ENCODE results near the gene RNF144B.
"Not testable (repeated sequence)": the region's sequence is repeated elsewhere in the genome, so short reads cannot be mapped to it uniquely, and the experiment has no call there.

Gene RNF144B

DNA sequence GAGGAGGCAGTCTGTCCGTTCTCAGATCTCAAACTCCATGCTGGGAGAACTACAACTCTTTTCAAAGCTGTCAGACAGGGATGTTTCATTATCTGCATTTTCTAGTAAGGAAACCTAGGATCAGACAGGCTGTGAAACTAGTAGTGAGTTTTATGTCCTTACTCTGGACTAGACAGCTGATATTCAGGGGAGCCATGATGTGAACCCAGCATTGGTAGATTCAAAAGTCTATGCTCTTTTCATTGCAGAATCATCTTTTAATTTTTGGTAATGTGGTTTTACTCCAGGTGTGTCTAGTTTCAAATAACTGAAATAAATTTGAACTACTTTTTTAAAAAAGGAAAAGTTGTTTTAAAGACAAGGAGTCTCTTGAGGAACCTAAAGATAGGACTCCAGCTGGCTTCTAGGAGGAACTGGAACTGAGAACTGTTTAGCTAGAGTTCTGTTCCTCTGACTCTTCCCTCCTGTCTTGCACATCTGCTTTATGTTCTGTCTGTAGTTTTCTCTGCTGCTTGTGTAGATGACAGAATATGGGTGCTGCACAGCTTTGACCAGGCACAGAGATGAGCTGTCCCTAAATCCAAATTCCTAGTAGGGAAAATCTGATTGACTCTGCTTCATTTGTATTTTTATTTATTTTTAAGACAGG is 27.8 kb upstream of the RNF144B start:
- Mint-ChIP-seq H3K27me3 (no peaks in the 10 kb centered on the region), H3K27ac (peak overlapping the region; percentile 48), H3K9me3 (peaks cover 5% of the 10 kb centered on the region), H3K4me1 (peaks cover 22% of the 10 kb centered on the region), H3K4me3 (no peak overlapping the region), H3K36me3 (peaks cover 8% of the 10 kb centered on the region)
- ATAC-seq (ENCODE audit: low read depth) (peak; percentile 71), DNase-seq (ENCODE audit: low spot score in 2 of 2) (no peak)

DNA sequence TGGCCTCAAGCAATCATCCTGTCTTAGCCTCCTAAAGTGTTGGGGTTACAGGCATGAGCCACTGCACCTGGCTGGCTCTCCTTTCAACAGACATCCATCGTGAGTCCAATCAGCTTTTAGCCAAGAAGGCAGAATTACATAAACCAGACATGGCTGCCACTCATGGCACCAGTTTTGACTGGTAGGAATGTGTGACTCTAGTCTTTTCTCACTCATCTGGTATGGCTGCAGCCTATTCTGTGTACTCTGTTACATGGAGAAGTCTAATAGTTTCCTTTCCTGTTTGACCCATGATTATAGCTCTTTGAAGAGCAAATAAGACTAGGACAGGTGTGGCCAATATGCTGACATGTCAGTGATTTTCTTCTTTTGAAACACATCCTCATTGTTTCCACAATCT is 27.0 kb upstream of the RNF144B start:
- Mint-ChIP-seq H3K9me3 (peaks cover 5% of the 10 kb centered on the region), H3K36me3 (peaks cover 6% of the 10 kb centered on the region), H3K27ac (no peak overlapping the region), H3K27me3 (no peaks in the 10 kb centered on the region), H3K4me3 (peak overlapping the region; percentile 27), H3K4me1 (peaks cover 22% of the 10 kb centered on the region)
- ATAC-seq (ENCODE audit: low read depth) = peak; percentile 31
- no peak for DNase-seq (ENCODE audit: low spot score in 2 of 2)

GRCh38 chr6:18362058-18362561 is 25.0 kb upstream of the RNF144B start:
- peaks cover 8% of the 10 kb centered on the region for H3K36me3 Mint-ChIP-seq
- no peak for DNase-seq (ENCODE audit: low spot score in 2 of 2)
- H3K27ac Mint-ChIP-seq = no peak overlapping the region
- no peak for ATAC-seq (ENCODE audit: low read depth)
- no peaks in the 10 kb centered on the region for H3K27me3 Mint-ChIP-seq
- peaks cover 7% of the 10 kb centered on the region for H3K9me3 Mint-ChIP-seq
- H3K4me1 Mint-ChIP-seq = peaks cover 20% of the 10 kb centered on the region
- H3K4me3 Mint-ChIP-seq = no peak overlapping the region

DNA sequence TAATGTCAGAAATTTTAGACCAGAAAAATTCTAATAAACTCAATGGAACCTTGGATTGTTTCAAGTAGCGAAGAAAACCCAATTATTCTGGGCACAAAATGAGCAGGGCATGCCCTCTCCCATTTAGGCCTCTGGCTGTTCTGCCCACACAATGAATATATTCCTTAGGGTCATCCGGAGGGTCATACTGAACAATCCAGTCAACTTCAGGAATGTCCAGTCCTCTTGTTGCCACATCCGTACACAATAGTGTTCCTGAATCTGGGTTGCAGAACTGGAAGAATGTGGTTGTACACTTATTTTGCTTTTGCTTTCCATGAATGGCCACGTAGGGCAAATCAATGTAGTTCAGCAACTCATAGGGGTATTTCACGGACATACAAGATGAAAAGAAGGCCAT is 23.4 kb upstream of the RNF144B start:
- no peak for ATAC-seq (ENCODE audit: low read depth)
- Mint-ChIP-seq H3K4me1 (peaks cover 20% of the 10 kb centered on the region), H3K27me3 (no peaks in the 10 kb centered on the region), H3K36me3 (peaks cover 1% of the 10 kb centered on the region), H3K27ac (no peak overlapping the region), H3K4me3 (no peak overlapping the region), H3K9me3 (peaks cover 2% of the 10 kb centered on the region)
- no peak for DNase-seq (ENCODE audit: low spot score in 2 of 2)

GRCh38 chr6:18364561-18364960 is 22.6 kb upstream of the RNF144B start:
- not testable (repeated sequence) for H3K9me3 Mint-ChIP-seq; H3K4me3 Mint-ChIP-seq; DNase-seq (ENCODE audit: low spot score in 2 of 2); H3K27ac Mint-ChIP-seq; H3K27me3 Mint-ChIP-seq; H3K36me3 Mint-ChIP-seq; ATAC-seq (ENCODE audit: low read depth)
- H3K4me1 Mint-ChIP-seq = peaks cover 16% of the 10 kb centered on the region

GRCh38 chr6:18367371-18367770 is 19.8 kb upstream of the RNF144B start:
- Mint-ChIP-seq H3K4me1 (no peaks in the 10 kb centered on the region), H3K9me3 (peaks cover 2% of the 10 kb centered on the region), H3K27ac (no peak overlapping the region), H3K4me3 (no peak overlapping the region), H3K27me3 (no peaks in the 10 kb centered on the region), H3K36me3 (peaks cover 1% of the 10 kb centered on the region)
- DNase-seq (ENCODE audit: low spot score in 2 of 2) (no peak), ATAC-seq (ENCODE audit: low read depth) (no peak)

- no peaks in the 10 kb centered on the region for H3K4me1 Mint-ChIP-seq
- DNase-seq (ENCODE audit: low spot score in 2 of 2) (no peak), ATAC-seq (ENCODE audit: low read depth) (no peak)
- no peak overlapping the region for H3K27ac Mint-ChIP-seq
- H3K27me3 Mint-ChIP-seq = no peaks in the 10 kb centered on the region
- peaks cover 1% of the 10 kb centered on the region for H3K36me3 Mint-ChIP-seq
- H3K4me3 Mint-ChIP-seq = no peak overlapping the region
- peaks cover 2% of the 10 kb centered on the region for H3K9me3 Mint-ChIP-seq
These were observed 18.7 kb upstream of the RNF144B start for GRCh38 chr6:18368277-18369105.

DNA sequence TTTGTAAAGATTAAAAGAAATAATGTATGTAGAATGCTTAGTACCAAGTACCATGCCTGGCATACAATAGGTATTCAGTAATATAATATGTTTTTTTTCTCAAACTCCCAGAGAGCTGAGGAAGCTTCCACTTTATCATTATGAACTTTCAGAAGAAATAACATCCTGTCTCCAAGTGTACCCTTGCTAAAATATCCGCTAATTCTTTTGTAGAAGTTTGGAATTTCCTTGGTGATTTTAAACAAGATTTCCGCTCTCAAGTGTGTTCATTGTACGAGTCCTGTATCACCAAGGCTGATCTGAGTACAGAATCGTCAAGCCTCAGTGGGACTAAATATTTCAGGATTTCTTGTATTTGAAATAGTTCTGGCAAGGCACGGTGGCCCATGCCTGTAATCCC is 16.1 kb upstream of the RNF144B start:
- Mint-ChIP-seq H3K27ac (no peak overlapping the region), H3K4me3 (no peak overlapping the region), H3K4me1 (no peaks in the 10 kb centered on the region), H3K27me3 (no peaks in the 10 kb centered on the region), H3K36me3 (no peaks in the 10 kb centered on the region), H3K9me3 (no peaks in the 10 kb centered on the region)
- no peak for DNase-seq (ENCODE audit: low spot score in 2 of 2)
- no peak for ATAC-seq (ENCODE audit: low read depth)

GRCh38 chr6:18371656-18372055 is 15.5 kb upstream of the RNF144B start:
- no peaks in the 10 kb centered on the region for H3K27me3 Mint-ChIP-seq
- H3K36me3 Mint-ChIP-seq = no peaks in the 10 kb centered on the region

DNA sequence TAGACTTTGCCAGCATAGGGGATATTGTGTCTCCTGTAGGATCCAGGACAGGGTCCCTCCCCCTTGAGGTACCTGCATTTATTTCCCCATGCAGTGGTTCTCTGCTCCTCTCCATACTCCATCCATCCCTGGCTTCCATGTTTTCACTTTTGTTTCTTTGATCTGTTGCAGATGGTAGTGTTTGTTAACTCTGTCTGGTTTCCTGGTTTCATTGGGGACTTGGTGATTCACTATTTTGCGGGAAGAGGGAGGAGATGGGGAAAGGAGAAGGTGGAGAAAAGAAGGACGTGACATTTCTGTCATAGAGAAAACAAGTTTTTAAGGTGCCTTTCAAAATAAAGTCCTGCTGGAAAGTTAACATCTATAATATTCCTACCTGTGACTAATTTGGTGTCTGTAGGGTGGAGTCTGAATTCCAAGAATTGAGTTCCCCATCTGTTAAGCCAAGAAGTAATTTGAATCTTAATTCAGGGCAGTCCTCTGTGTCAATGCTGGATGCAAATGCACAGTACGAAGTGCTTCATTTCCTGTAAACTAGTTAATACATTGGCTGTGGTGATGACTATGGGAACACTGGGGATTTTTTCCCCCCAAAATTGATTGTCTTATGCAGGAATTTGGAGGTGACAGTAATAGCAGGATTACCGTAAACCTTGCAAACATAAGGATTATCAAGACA is 6.9 kb upstream of the RNF144B start:
- ATAC-seq (ENCODE audit: low read depth) (no peak), DNase-seq (ENCODE audit: low spot score in 2 of 2) (no peak)
- Mint-ChIP-seq H3K9me3 (no peaks in the 10 kb centered on the region), H3K36me3 (no peaks in the 10 kb centered on the region), H3K27ac (peak overlapping the region; percentile 47), H3K4me1 (peaks cover 14% of the 10 kb centered on the region), H3K27me3 (no peaks in the 10 kb centered on the region), H3K4me3 (no peak overlapping the region)

More at GRCh38 chr6:18371656-18372055, 15.5 kb upstream of the RNF144B start:
- no peaks in the 10 kb centered on the region for H3K4me1 Mint-ChIP-seq
- no peak overlapping the region for H3K4me3 Mint-ChIP-seq
- H3K9me3 Mint-ChIP-seq = no peaks in the 10 kb centered on the region
- ATAC-seq (ENCODE audit: low read depth) (no peak), DNase-seq (ENCODE audit: low spot score in 2 of 2) (no peak)
- H3K27ac Mint-ChIP-seq = no peak overlapping the region

GRCh38 chr6:18380851-18381250 is 6.3 kb upstream of the RNF144B start:
- H3K27me3 Mint-ChIP-seq = no peaks in the 10 kb centered on the region

DNA sequence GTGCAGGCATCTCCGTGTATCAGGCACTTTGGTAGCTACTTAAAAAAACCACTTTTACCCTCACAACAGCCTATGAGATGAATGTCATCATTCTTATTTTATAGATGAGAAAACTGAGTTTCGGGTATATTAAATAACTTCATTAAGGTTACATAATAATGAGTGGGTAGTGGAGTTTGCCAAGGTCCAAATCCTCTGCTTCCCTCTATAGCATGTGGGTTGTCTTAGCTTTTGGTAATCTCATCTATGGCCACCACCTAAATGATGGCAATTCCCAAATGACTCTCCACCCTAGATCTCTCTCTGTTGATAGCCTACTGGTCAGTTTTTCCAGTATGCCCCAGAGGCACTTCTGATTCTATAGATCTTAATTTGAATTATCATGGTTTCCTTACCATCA is 3.7 kb upstream of the RNF144B start:
- Mint-ChIP-seq H3K36me3 (no peaks in the 10 kb centered on the region), H3K4me1 (peaks cover 29% of the 10 kb centered on the region), H3K27me3 (no peaks in the 10 kb centered on the region), H3K9me3 (no peaks in the 10 kb centered on the region), H3K27ac (no peak overlapping the region), H3K4me3 (no peak overlapping the region)
- DNase-seq (ENCODE audit: low spot score in 2 of 2) (no peak), ATAC-seq (ENCODE audit: low read depth) (no peak)

More at GRCh38 chr6:18380851-18381250, 6.3 kb upstream of the RNF144B start:
- Mint-ChIP-seq H3K27ac (peak overlapping the region; percentile 47), H3K4me1 (peaks cover 14% of the 10 kb centered on the region), H3K36me3 (no peaks in the 10 kb centered on the region), H3K9me3 (no peaks in the 10 kb centered on the region), H3K4me3 (no peak overlapping the region)
- no peak for DNase-seq (ENCODE audit: low spot score in 2 of 2)
- no peak for ATAC-seq (ENCODE audit: low read depth)

GRCh38 chr6:18384621-18385020 is 2.5 kb upstream of the RNF144B start:
- no peak for ATAC-seq (ENCODE audit: low read depth)
- Mint-ChIP-seq H3K27me3 (no peaks in the 10 kb centered on the region), H3K4me1 (peaks cover 34% of the 10 kb centered on the region), H3K27ac (no peak overlapping the region), H3K36me3 (no peaks in the 10 kb centered on the region), H3K9me3 (no peaks in the 10 kb centered on the region), H3K4me3 (no peak overlapping the region)
- DNase-seq (ENCODE audit: low spot score in 2 of 2) = no peak
